Parathyroid adenoma (tissue), 2 donors: Measurements from ENCODE around the gene RASA3.
"Not testable (repeated sequence)": the region's sequence is repeated elsewhere in the genome, so short reads cannot be mapped to it uniquely, and the experiment has no call there.

Source experiments
- H2AFZ ChIP-seq: fragments of 300-600 bp; sonication (generic); one replicate; pipeline ENCODE4 v1.7.0; 2017; ENCODE audit warnings: antibody characterized with exemption, mild to moderate bottlenecking
- H3K27ac ChIP-seq: fragments of 300-600 bp; sonication (generic); one replicate; pipeline ENCODE4 v1.7.0; 2017
- H3K27me3 ChIP-seq: fragments of 300-600 bp; sonication (generic); one replicate; pipeline ENCODE4 v1.7.0; 2017; ENCODE audit warnings: low read length; ENCODE audit not compliant: control insufficient read depth, insufficient read depth
- H3K36me3 ChIP-seq: fragments of 300-600 bp; sonication (generic); one replicate; pipeline ENCODE4 v1.7.0; 2017; ENCODE audit warnings: low read length; ENCODE audit not compliant: control insufficient read depth, insufficient read depth
- H3K4me1 ChIP-seq: fragments of 300-600 bp; sonication (generic); one replicate; pipeline ENCODE4 v1.7.0; 2017; ENCODE audit warnings: control low read depth
- H3K4me2 ChIP-seq: fragments of 300-600 bp; sonication (generic); one replicate; pipeline ENCODE4 v1.7.0; 2017; ENCODE audit warnings: low read length
- H3K4me3 ChIP-seq: fragments of 300-600 bp; sonication (generic); one replicate; pipeline ENCODE4 v1.7.0; 2017; ENCODE audit warnings: low read depth, low read length
- H3K79me2 ChIP-seq: fragments of 300-600 bp; sonication (generic); one replicate; pipeline ENCODE4 v1.7.0; 2017; ENCODE audit warnings: control low read depth
- H3K9ac ChIP-seq: fragments of 300-600 bp; sonication (generic); one replicate; pipeline ENCODE4 v1.7.0; 2017; ENCODE audit warnings: mild to moderate bottlenecking
- H3K9me3 ChIP-seq: fragments of 300-600 bp; sonication (generic); one replicate; pipeline ENCODE4 v1.7.0; 2017; ENCODE audit warnings: low read length; ENCODE audit not compliant: control insufficient read depth
- CTCF ChIP-seq: fragments of 300-600 bp; sonication (generic); IDR thresholded peaks from one replicate; pipeline ENCODE4 v1.7.0; 2017; ENCODE audit warnings: antibody characterized with exemption, mild to moderate bottlenecking
- donor health status: primary hyperparathyroidism.

The RASA3 gene

GRCh38 chr13:114112826-114113322 is 19.5 kb downstream of the RASA3 start:
- H2AFZ ChIP-seq = no peak overlapping the region
- no peaks in the 10 kb centered on the region for H3K4me1 ChIP-seq
- H3K36me3 ChIP-seq = no peaks in the 10 kb centered on the region
- H3K79me2 ChIP-seq = peaks cover 2% of the 10 kb centered on the region
- no peak for TF ChIP-seq CTCF
- no peaks in the 10 kb centered on the region for H3K27me3 ChIP-seq
- no peak overlapping the region for H3K27ac ChIP-seq
- no peak overlapping the region for H3K9ac ChIP-seq
- H3K9me3 ChIP-seq = no peaks in the 10 kb centered on the region
- no peak overlapping the region for H3K4me2 ChIP-seq
- H3K4me3 ChIP-seq = no peak overlapping the region

- Histone ChIP-seq H3K9me3 (no peaks in the 10 kb centered on the region), H3K27ac (no peak overlapping the region), H3K79me2 (peaks cover 2% of the 10 kb centered on the region), H2AFZ (no peak overlapping the region), H3K4me3 (no peak overlapping the region), H3K4me2 (no peak overlapping the region), H3K27me3 (no peaks in the 10 kb centered on the region), H3K9ac (no peak overlapping the region), H3K36me3 (no peaks in the 10 kb centered on the region), H3K4me1 (no peaks in the 10 kb centered on the region)
- TF ChIP-seq CTCF = no peak
Observed at GRCh38 chr13:114112231-114112825, 20.1 kb downstream of the RASA3 start.

- Histone ChIP-seq H3K36me3 (no peaks in the 10 kb centered on the region), H3K9ac (no peak overlapping the region), H3K27ac (no peak overlapping the region), H3K79me2 (peaks cover 2% of the 10 kb centered on the region), H3K4me2 (no peak overlapping the region), H3K27me3 (no peaks in the 10 kb centered on the region), H3K9me3 (no peaks in the 10 kb centered on the region), H3K4me3 (no peak overlapping the region), H2AFZ (no peak overlapping the region), H3K4me1 (no peaks in the 10 kb centered on the region)
- no peak for TF ChIP-seq CTCF
Observed at GRCh38 chr13:114111577-114111976, 20.8 kb downstream of the RASA3 start.

- H3K36me3 ChIP-seq, H3K4me1 ChIP-seq, H3K9me3 ChIP-seq, H3K27me3 ChIP-seq, H3K4me2 ChIP-seq, H2AFZ ChIP-seq, H3K79me2 ChIP-seq, H3K4me3 ChIP-seq, H3K9ac ChIP-seq, H3K27ac ChIP-seq: not testable (repeated sequence)
Observed at GRCh38 chr13:114110830-114111189, 21.6 kb downstream of the RASA3 start.

- Histone ChIP-seq H3K4me1 (no peaks in the 10 kb centered on the region), H3K27me3 (no peaks in the 10 kb centered on the region), H3K4me3 (no peak overlapping the region), H3K79me2 (no peaks in the 10 kb centered on the region), H3K36me3 (no peaks in the 10 kb centered on the region), H3K9me3 (no peaks in the 10 kb centered on the region), H3K9ac (no peak overlapping the region), H3K27ac (no peak overlapping the region), H2AFZ (no peak overlapping the region), H3K4me2 (no peak overlapping the region)
- no peak for TF ChIP-seq CTCF
Observed at GRCh38 chr13:114110091-114110829, 22.2 kb downstream of the RASA3 start.
